HL-60 (cell line): Measurements from ENCODE around the gene EBF3.

ENCODE experiments used
- POLR2AphosphoS5 ChIP-seq: IDR thresholded peaks from 2 replicates; pipeline ENCODE4 v1.6.1; 2012; ENCODE audit warnings: low read depth
- TF ChIP-seq, protein P1 (sequence below): IDR thresholded peaks from one replicate; pipeline ENCODE4 v1.5.1; 2011; ENCODE audit warnings: low read length, control low read depth, inconsistent platforms; ENCODE audit not compliant: insufficient read depth
- TF ChIP-seq, protein P2 (sequence below): IDR thresholded peaks from 2 replicates; pipeline ENCODE4 v1.6.1; 2012; ENCODE audit warnings: low read depth; ENCODE audit not compliant: insufficient replicate concordance

DNA sequence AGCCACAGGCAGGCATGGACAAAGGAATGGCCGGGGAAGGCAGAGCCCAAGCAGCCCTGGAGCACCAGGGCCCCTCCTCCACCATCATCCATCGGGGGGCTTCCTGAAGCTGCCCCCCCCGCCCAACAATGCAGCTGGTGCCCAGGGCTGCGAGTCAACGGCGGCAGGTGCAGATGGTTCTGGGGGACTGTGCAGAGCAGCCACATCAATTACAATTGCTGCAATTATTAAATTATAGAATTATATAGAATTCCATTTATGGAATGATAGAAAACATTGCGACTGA lies 28.3 kb downstream of the EBF3 start:
- TF ChIP-seq, protein P1, sequence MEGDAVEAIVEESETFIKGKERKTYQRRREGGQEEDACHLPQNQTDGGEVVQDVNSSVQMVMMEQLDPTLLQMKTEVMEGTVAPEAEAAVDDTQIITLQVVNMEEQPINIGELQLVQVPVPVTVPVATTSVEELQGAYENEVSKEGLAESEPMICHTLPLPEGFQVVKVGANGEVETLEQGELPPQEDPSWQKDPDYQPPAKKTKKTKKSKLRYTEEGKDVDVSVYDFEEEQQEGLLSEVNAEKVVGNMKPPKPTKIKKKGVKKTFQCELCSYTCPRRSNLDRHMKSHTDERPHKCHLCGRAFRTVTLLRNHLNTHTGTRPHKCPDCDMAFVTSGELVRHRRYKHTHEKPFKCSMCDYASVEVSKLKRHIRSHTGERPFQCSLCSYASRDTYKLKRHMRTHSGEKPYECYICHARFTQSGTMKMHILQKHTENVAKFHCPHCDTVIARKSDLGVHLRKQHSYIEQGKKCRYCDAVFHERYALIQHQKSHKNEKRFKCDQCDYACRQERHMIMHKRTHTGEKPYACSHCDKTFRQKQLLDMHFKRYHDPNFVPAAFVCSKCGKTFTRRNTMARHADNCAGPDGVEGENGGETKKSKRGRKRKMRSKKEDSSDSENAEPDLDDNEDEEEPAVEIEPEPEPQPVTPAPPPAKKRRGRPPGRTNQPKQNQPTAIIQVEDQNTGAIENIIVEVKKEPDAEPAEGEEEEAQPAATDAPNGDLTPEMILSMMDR = no peak
- TF ChIP-seq POLR2AphosphoS5 = no peak
- TF ChIP-seq, protein P2, sequence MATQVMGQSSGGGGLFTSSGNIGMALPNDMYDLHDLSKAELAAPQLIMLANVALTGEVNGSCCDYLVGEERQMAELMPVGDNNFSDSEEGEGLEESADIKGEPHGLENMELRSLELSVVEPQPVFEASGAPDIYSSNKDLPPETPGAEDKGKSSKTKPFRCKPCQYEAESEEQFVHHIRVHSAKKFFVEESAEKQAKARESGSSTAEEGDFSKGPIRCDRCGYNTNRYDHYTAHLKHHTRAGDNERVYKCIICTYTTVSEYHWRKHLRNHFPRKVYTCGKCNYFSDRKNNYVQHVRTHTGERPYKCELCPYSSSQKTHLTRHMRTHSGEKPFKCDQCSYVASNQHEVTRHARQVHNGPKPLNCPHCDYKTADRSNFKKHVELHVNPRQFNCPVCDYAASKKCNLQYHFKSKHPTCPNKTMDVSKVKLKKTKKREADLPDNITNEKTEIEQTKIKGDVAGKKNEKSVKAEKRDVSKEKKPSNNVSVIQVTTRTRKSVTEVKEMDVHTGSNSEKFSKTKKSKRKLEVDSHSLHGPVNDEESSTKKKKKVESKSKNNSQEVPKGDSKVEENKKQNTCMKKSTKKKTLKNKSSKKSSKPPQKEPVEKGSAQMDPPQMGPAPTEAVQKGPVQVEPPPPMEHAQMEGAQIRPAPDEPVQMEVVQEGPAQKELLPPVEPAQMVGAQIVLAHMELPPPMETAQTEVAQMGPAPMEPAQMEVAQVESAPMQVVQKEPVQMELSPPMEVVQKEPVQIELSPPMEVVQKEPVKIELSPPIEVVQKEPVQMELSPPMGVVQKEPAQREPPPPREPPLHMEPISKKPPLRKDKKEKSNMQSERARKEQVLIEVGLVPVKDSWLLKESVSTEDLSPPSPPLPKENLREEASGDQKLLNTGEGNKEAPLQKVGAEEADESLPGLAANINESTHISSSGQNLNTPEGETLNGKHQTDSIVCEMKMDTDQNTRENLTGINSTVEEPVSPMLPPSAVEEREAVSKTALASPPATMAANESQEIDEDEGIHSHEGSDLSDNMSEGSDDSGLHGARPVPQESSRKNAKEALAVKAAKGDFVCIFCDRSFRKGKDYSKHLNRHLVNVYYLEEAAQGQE = no peak
